Thymus (tissue), 11 donors: Measurements from ENCODE around the gene CCM2. TPM values are rescaled to one million over a fixed set of nuclear protein-coding genes. Genes with fewer than 3 reads are reported as not detected.

Source experiments
- DNase-seq, 9 donors: peaks; one replicate each; pipeline ENCODE4 v3.0.0-alpha.2; 2013; ENCODE audit warnings: low spot score in 9 of 9, low read depth in 6 of 9, missing footprints in 1 of 9
- H3K27ac ChIP-seq, 2 donors: one replicate each; pipeline ENCODE4 v1.5.1; 2013; ENCODE audit warnings: control low read depth in 1 of 2, low read depth in 1 of 2, low read length in 1 of 2, mild to moderate bottlenecking in 1 of 2, moderate library complexity in 1 of 2
- H3K27me3 ChIP-seq, 2 donors: one replicate each; pipeline ENCODE4 v1.5.1; 2013; ENCODE audit warnings: low read length in 1 of 2; ENCODE audit not compliant: control insufficient read depth in 2 of 2, insufficient read depth in 1 of 2
- H3K36me3 ChIP-seq, 2 donors: one replicate each; pipeline ENCODE4 v1.5.1; 2013; ENCODE audit warnings: low read length in 1 of 2, mild to moderate bottlenecking in 1 of 2, moderate library complexity in 1 of 2; ENCODE audit not compliant: control insufficient read depth in 2 of 2, insufficient read depth in 2 of 2
- H3K4me1 ChIP-seq, 2 donors: one replicate each; pipeline ENCODE4 v1.5.1; 2013; ENCODE audit warnings: low read length in 2 of 2; ENCODE audit not compliant: control insufficient read depth in 2 of 2, insufficient read depth in 2 of 2
- H3K4me3 ChIP-seq, 2 donors: one replicate each; pipeline ENCODE4 v1.5.1; 2013; ENCODE audit warnings: low read length in 2 of 2, control low read depth in 1 of 2, mild to moderate bottlenecking in 1 of 2
- H3K9me3 ChIP-seq, 2 donors: one replicate each; pipeline ENCODE4 v1.5.1; 2013; ENCODE audit warnings: low read length in 1 of 2, mild to moderate bottlenecking in 1 of 2; ENCODE audit not compliant: control insufficient read depth in 2 of 2, insufficient read depth in 1 of 2
- WGBS: extraction: QIAGEN DNeasy Blood & Tissue Kit; methylation state at CpG from one replicate; pipeline ENCODE4 v1.1.7; 2013; 5-methylcytosine and 5-hydroxymethylcytosine counted together
- polyA plus RNA-seq: library from polyadenylated mRNA; stranded (reverse); fragments of 200-250 nt; gene quantifications from one replicate; pipeline ENCODE4 v1.2.3, GENCODE V29; 2013
- total RNA-seq: library from RNA; stranded (reverse); fragments of 120-200 nt; gene quantifications from one replicate; pipeline ENCODE4 v1.2.4, GENCODE V29; 2013
- donor health status: healthy.

CCM2 gene
- total and polyA plus RNA-seq, 2 donors: 69.3 to 114 TPM

DNA sequence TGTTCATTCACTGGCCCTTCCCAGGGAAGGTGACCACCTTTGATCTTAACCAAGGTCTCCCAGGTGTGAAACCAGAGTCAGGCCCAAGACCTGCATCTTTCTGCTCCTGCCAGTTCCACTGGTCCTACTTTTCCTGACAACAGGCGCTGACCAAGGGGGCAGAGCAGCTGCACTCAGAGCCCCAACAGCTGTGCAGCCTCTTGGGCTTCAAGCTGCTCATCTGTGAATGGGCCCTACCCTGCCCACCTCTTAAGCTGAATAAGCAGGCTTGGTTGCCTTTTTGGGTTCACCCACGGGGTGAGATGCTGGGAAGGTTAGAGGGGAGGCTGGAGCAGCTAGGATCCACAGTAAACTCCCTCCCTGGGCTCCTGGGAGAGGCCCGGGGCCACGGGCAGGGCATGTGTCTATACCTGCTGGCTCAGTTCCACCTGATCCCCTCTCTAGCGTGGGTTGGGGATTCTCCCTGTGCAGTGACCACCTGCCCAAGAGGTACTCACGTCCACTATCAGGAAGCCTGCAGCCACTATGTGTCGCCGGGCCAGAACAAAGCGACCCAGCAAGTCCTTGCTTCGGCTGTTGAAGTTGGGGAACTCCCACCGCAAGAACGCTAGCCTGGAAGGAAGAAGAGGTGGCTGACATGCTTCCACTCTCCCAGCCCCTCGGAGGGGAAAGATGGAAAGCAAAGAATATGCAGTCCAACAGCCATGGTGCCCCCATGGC is 100.9 kb downstream of the CCM2 start:
- no peaks in the 10 kb centered on the region for H3K9me3 ChIP-seq
- no peaks in the 10 kb centered on the region for H3K27me3 ChIP-seq
- no peak for DNase-seq
- peaks cover 66 to 70% of the 10 kb centered on the region in 2 donors for H3K36me3 ChIP-seq
- no peak overlapping the region for H3K4me3 ChIP-seq
- 97% methylated on average over 13 of the region's 13 CpGs for WGBS
- no peaks in the 10 kb centered on the region for H3K4me1 ChIP-seq
- no peak overlapping the region for H3K27ac ChIP-seq

- Histone ChIP-seq H3K27me3 (no peaks in the 10 kb centered on the region), H3K36me3 (peaks cover 75 to 78% of the 10 kb centered on the region in 2 donors), H3K27ac (no peak overlapping the region), H3K4me1 (no peaks in the 10 kb centered on the region), H3K9me3 (no peaks in the 10 kb centered on the region), H3K4me3 (no peak overlapping the region)
- 99% methylated on average over 12 of the region's 12 CpGs for WGBS
- no peak for DNase-seq
Measured at GRCh38 chr7:45101748-45102147, 101.7 kb downstream of the CCM2 start.

- no peak for DNase-seq
- H3K27me3 ChIP-seq: no peaks in the 10 kb centered on the region
- H3K9me3 ChIP-seq: no peaks in the 10 kb centered on the region
- H3K4me3 ChIP-seq: no peak overlapping the region
- no peak overlapping the region for H3K27ac ChIP-seq
- peaks cover 87% of the 10 kb centered on the region in 2 donors for H3K36me3 ChIP-seq
- 88% methylated on average over 14 of the region's 14 CpGs for WGBS
- H3K4me1 ChIP-seq: peaks cover 0 to 2% of the 10 kb centered on the region in 2 donors
Measured at GRCh38 chr7:45102785-45103712, 103.0 kb downstream of the CCM2 start.

DNA sequence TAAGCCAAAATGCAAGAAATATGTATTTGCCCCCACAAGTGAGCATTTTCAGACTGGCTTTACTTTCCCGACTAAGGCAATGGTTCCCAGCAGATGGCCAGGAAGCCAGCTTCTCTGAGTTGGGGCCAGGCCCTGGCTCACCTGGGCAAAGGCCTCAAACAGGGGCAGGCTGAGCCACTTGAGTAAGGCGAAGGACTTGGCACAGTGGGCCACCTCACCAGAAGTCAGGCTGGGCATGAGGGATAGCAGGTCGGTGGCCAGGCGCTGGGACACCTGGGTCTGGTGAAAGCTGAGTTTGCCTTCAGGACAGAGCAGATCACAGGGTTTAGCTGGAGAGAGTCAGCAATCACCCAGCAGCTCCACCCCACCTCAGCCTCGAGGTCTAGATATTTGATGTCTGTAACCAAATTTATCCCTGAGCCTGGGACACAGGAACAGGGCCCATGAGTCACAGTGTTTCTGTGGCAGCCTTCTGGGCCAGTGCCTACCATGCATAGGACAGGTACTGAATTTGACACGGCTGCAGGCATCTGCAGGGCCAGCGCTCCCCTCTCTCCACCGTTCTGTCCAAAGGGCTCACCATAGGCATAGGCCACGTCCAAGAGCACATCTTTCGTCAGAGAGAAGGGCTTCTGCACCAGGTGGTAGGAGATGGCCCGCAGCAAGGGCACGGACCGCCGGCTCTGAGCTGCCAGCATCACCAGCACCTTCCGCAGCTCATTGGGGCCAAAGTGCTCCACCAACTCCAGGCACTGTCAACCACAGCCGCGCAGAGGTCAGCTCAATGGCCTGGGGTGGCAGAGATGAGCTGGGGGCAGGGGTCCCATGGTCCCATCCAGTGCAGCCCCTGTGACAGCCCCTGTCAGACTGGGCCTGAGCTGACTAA is 104.2 kb downstream of the CCM2 start:
- no peak overlapping the region for H3K4me3 ChIP-seq
- H3K36me3 ChIP-seq: peaks cover 94 to 98% of the 10 kb centered on the region in 2 donors
- WGBS: 99% methylated on average over 17 of the region's 17 CpGs
- peaks cover 2 to 6% of the 10 kb centered on the region in 2 donors for H3K4me1 ChIP-seq
- no peaks in the 10 kb centered on the region for H3K9me3 ChIP-seq
- no peak overlapping the region for H3K27ac ChIP-seq
- H3K27me3 ChIP-seq: no peaks in the 10 kb centered on the region
- no peak for DNase-seq

DNA sequence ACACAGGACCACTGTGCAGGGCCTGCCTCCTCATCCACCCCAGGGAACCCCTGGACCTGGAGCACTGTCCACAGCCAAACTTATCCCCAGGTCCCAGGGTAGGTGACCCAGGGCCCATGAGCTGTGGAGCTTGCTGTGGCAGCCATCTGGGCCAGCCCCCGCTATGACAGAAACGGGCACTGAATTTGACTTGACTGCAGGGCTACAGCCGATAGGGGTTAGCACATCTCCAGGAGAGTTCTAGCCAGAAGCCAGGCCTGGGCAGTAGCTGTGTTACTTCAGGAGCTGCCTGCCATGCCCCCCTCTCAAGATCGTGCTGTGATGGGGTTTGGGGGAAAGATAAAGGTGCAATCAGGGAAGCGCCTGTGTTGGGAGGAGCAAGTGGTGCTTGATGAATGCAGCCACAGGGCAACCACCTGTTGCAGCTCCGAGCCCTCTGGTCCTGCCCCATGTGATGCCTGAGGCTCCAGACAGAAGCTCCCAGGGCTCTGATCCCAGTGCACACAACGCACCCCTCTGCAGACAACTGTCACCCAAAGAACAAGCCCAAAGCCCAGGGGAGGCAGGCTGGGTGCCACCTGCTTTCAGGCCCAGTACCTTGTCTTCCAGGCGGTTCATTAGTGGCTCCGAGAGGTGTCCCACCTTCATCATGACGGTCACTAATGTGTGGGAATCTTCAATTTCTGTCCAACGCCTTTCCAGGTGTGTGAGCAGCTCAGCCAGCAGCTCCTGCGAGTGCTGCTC is 105.0 kb downstream of the CCM2 start:
- H3K27ac ChIP-seq: no peak overlapping the region
- 98% methylated on average over 12 of the region's 12 CpGs for WGBS
- peaks cover 6 to 10% of the 10 kb centered on the region in 2 donors for H3K4me1 ChIP-seq
- no peak overlapping the region for H3K4me3 ChIP-seq
- no peaks in the 10 kb centered on the region for H3K9me3 ChIP-seq
- H3K36me3 ChIP-seq: peaks cover 85 to 93% of the 10 kb centered on the region in 2 donors
- no peak for DNase-seq
- H3K27me3 ChIP-seq: no peaks in the 10 kb centered on the region

- 98% methylated on average over 8 of the region's 8 CpGs for WGBS
- no peak for DNase-seq
- Histone ChIP-seq H3K27me3 (no peaks in the 10 kb centered on the region), H3K4me1 (peaks cover 9 to 16% of the 10 kb centered on the region in 2 donors), H3K27ac (no peak overlapping the region), H3K36me3 (peaks cover 79 to 87% of the 10 kb centered on the region in 2 donors), H3K9me3 (no peaks in the 10 kb centered on the region), H3K4me3 (no peak overlapping the region)
Measured at GRCh38 chr7:45105588-45106188, 105.7 kb downstream of the CCM2 start.

DNA sequence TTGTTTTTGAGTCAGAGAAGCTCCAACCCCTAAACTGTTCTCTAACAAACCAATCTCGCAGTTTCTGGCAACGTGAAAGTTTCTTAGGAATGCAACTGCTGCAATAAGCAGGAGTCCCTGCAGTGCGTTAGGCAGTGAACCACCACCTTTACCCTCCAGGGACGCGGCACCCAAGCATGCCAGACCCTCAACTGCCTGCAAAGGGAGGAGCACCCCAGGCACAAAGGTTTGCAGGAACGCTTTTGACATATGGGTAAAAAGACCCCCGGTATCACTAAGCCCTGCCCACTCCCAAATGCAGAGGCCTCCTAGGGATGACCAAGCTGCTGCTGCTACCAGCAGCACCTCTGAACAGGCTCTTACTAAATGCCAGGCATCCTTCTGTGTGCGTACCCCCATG is 106.8 kb downstream of the CCM2 start:
- DNase-seq: no peak
- H3K9me3 ChIP-seq: no peaks in the 10 kb centered on the region

GRCh38 chr7:45107356-45107755 is 107.4 kb downstream of the CCM2 start:
- Histone ChIP-seq H3K4me3 (no peak overlapping the region), H3K36me3 (peaks cover 62 to 70% of the 10 kb centered on the region in 2 donors), H3K9me3 (no peaks in the 10 kb centered on the region), H3K4me1 (peaks cover 11 to 27% of the 10 kb centered on the region in 2 donors), H3K27ac (no peak overlapping the region), H3K27me3 (no peaks in the 10 kb centered on the region)
- WGBS: 95% methylated on average over 3 of the region's 3 CpGs
- DNase-seq: no peak

More for the DNA sequence above, 106.8 kb downstream of the CCM2 start:
- H3K4me3 ChIP-seq: no peak overlapping the region
- peaks cover 67 to 76% of the 10 kb centered on the region in 2 donors for H3K36me3 ChIP-seq
- H3K4me1 ChIP-seq: peaks cover 9 to 22% of the 10 kb centered on the region in 2 donors
- H3K27ac ChIP-seq: no peak overlapping the region
- no peaks in the 10 kb centered on the region for H3K27me3 ChIP-seq
- 79% methylated on average over 8 of the region's 8 CpGs for WGBS
